ENCODE measurements around the gene IL10. TPM values are rescaled to one million over a fixed set of nuclear protein-coding genes. Genes with fewer than 3 reads are reported as not detected.

Gene IL10
- polyA plus RNA-seq (2012; rRNA removed), result not detected in 2 replicates
- polyA plus RNA-seq (2012; cell fraction: cytosol; rRNA removed), result not detected in 2 replicates
- polyA plus RNA-seq (2012; cell fraction: nucleus; rRNA removed), result not detected in 2 replicates

DNA sequence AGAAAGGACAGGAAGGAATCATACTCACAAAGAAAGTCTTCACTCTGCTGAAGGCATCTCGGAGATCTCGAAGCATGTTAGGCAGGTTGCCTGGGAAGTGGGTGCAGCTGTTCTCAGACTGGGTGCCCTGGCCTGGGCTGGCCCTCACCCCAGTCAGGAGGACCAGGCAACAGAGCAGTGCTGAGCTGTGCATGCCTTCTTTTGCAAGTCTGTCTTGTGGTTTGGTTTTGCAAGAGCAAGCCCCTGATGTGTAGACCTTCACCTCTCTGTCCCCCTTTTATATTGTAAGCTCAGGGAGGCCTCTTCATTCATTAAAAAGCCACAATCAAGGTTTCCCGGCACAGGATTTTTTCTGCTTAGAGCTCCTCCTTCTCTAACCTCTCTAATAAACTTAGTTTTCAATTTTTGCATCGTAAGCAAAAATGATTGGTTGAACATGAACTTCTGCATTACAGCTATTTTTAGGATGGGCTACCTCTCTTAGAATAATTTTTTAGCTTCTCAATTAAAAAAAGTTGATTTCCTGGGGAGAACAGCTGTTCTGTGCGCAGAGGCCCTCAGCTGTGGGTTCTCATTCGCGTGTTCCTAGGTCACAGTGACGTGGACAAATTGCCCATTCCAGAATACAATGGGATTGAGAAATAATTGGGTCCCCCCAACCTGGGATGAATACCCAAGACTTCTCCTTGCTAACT, at the start of gene IL10:
TSS of gene IL10 (minus strand) at position 252 of the 695 bp plus-strand sequence. CDS start at position 193, 59 bp downstream.
- H3K27me3 ChIP-seq (ENCODE audit: insufficient read depth), result peaks cover 29% of the 10 kb centered on the region; the same call in 1 of the 2 replicates
- H3K4me3 ChIP-seq (ENCODE audit: low read depth in 2 of 2, low read length in 1 of 2), result no peak within 1 kb of the TSS
- H3K9me2 ChIP-seq, result no peaks in the 10 kb centered on the region
- DNase-seq, result no peak
- no peaks in the 10 kb centered on the region for H4K20me1 ChIP-seq (ENCODE audit: insufficient read depth)
- H3K36me3 ChIP-seq (replicated peaks in 1 of 2; ENCODE audit: control insufficient read depth in 1 of 2, insufficient read depth in 2 of 2, low read length in 1 of 2), result no peaks in the 10 kb centered on the region
- H3K4me1 ChIP-seq (ENCODE audit: control insufficient read depth in 1 of 2, insufficient read depth in 2 of 2, low read depth in 1 of 2, low read length in 1 of 2), result no peaks in the 10 kb centered on the region
- H3K27ac ChIP-seq (ENCODE audit: low read depth in 2 of 2, low read length in 1 of 2), result no peak within 1 kb of the TSS
- no peak within 1 kb of the TSS for H3K4me2 ChIP-seq
- no peak within 1 kb of the TSS for H3K9ac ChIP-seq
- H3K79me2 ChIP-seq (ENCODE audit: insufficient read depth), result no peaks in the 10 kb centered on the region
- no peaks in the 10 kb centered on the region for H3F3A ChIP-seq (replicated peaks; ENCODE audit: insufficient read depth)
- H2AFZ ChIP-seq (ENCODE audit: low read depth), result no peak within 1 kb of the TSS
- 65% methylated on average over 8 of the region's 8 CpGs for WGBS (ENCODE audit: low lambda C conversion rate)
- POLR2A ChIA-PET, result no interaction called here
- no peaks in the 10 kb centered on the region for H3K9me3 ChIP-seq
- TF ChIP-seq ZBTB33 (IDR thresholded peaks at IDR 0.05; ENCODE audit: borderline replicate concordance, low read depth) (no peak), PBX3 (IDR thresholded peaks at IDR 0.05) (no peak), RFX5 (IDR thresholded peaks at IDR 0.05; ENCODE audit: low read length) (no peak), NRF1 (IDR thresholded peaks at IDR 0.05; ENCODE audit: low read depth, low read length) (no peak), FOSL2 (IDR thresholded peaks at IDR 0.05; ENCODE audit: borderline replicate concordance, low read depth) (no peak), FOXJ3 (CRISPR knock-in tag; IDR thresholded peaks at IDR 0.05) (no peak), TAF1 (IDR thresholded peaks at IDR 0.05; ENCODE audit: borderline replicate concordance, low read depth, low read length) (no peak), RCOR1 (IDR thresholded peaks at IDR 0.05; ENCODE audit: low read length) (no peak), RXRA (IDR thresholded peaks at IDR 0.05; ENCODE audit: borderline replicate concordance, low read depth) (no peak), YY1 (IDR thresholded peaks at IDR 0.05; ENCODE audit: low read depth) (no peak), MEF2A (IDR thresholded peaks at IDR 0.05; ENCODE audit: borderline replicate concordance, low read depth) (no peak), SIN3A (IDR thresholded peaks at IDR 0.05; ENCODE audit: borderline replicate concordance, low read depth, low read length) (no peak)
- CTCF ChIA-PET, result interaction anchor here (1.4 to 3.6 kb wide), 4 partner anchors 11 to 140 kb away, joined by 4 to 18 read pairs (median 6); no protein-coding TSS in a partner anchor

GRCh38 chr1:206821493-206821892, 49.2 kb upstream of the IL10 start:
- Histone ChIP-seq H3K4me1 (ENCODE audit: control insufficient read depth in 1 of 2, insufficient read depth in 2 of 2, low read depth in 1 of 2, low read length in 1 of 2) (peaks cover 0 to 3% of the 10 kb centered on the region in 2 experiments; a peak in 2 of 4 replicates), H3K9me3 (no peaks in the 10 kb centered on the region), H2AFZ (ENCODE audit: low read depth) (no peak overlapping the region), H3K79me2 (ENCODE audit: insufficient read depth) (no peaks in the 10 kb centered on the region), H3K9me2 (no peaks in the 10 kb centered on the region), H3F3A (replicated peaks; ENCODE audit: insufficient read depth) (no peaks in the 10 kb centered on the region), H3K27me3 (ENCODE audit: insufficient read depth) (no peaks in the 10 kb centered on the region), H3K27ac (ENCODE audit: low read depth in 2 of 2, low read length in 1 of 2) (no peak overlapping the region), H3K9ac (no peak overlapping the region), H3K4me3 (ENCODE audit: low read depth in 2 of 2, low read length in 1 of 2) (no peak overlapping the region), H4K20me1 (ENCODE audit: insufficient read depth) (no peaks in the 10 kb centered on the region), H3K4me2 (no peak overlapping the region), H3K36me3 (replicated peaks in 1 of 2; ENCODE audit: control insufficient read depth in 1 of 2, insufficient read depth in 2 of 2, low read length in 1 of 2) (no peaks in the 10 kb centered on the region)
- 70% methylated on average over 4 of the region's 4 CpGs for WGBS (ENCODE audit: low lambda C conversion rate)
- no peak for DNase-seq
- POLR2A ChIA-PET, result no interaction called here
- CTCF ChIA-PET, result interaction anchor here (1.7 kb wide), 1 partner anchor 12 kb away, joined by 4 read pairs; no protein-coding TSS in a partner anchor
- TF ChIP-seq ZBTB33 (IDR thresholded peaks at IDR 0.05; ENCODE audit: borderline replicate concordance, low read depth) (no peak), CTCF (IDR thresholded peaks at IDR 0.05) (no peak), TAF1 (IDR thresholded peaks at IDR 0.05; ENCODE audit: borderline replicate concordance, low read depth, low read length) (no peak), GATA2 (CRISPR knock-in tag; IDR thresholded peaks at IDR 0.05) (no peak), PBX3 (IDR thresholded peaks at IDR 0.05) (no peak), EP300 (IDR thresholded peaks at IDR 0.05; ENCODE audit: borderline replicate concordance in 1 of 2, low read depth in 1 of 2, low read length in 1 of 2) (no peak), RAD21 (IDR thresholded peaks at IDR 0.05; ENCODE audit: low read length) (no peak), NRF1 (IDR thresholded peaks at IDR 0.05; ENCODE audit: low read depth, low read length) (no peak)
